ENCODE data around the gene ARL2. TPM values are rescaled to one million over a fixed set of nuclear protein-coding genes. Genes with fewer than 3 reads are reported as not detected.

The ARL2 gene
- polyA plus RNA-seq, 1 donor (not counting 4 experiments of a cell fraction or from before 2014, with no cell fraction given): 77.8 TPM

DNA sequence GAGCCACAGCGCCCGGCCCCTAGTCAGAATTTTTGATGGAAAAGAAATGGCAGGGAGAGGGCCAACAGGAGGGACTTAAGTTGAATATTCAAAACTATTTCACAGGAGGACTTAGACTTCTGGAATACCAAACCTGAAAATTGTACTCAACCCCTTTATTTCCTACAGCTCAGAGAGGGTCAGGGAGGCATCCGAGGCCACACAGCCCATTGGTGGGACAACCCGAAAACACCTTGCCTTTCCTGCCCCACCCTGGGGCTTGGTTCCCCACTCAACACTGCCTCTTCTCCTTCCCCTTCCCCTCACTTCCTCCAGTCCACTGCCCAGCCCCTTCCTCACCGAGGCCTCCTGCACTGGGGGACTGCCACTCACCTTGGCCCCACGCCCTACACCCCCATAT lies 43.0 kb downstream of the ARL2 start:
- dilution Hi-C loops (cut with MboI; ENCODE audit: extremely low pct_ligation_motif_present, low sequenced_read_pairs): no loop called here
- no peak overlapping the region for H3K9ac ChIP-seq (ENCODE audit: control insufficient read depth, extremely low read depth, insufficient read depth, low read length)

DNA sequence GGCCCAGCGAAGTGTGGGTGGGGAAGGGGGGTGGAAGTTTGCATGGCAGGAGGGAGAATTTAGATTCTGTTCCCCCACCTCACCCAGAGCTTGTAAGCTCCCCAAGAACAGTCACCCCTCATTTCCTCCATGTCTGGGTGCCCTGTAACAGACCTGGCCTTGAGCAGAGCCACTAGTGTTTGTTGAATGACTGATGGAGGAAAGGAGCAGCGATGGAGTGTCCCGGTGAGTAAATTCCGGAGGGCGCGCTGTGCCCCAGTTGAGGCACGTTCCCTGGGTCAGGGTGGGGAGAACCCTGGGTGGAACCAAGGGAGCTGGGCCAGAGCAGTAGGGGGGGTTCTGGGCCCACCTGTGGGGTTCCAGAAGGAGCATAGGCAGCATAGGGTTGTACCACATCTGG lies 43.6 kb downstream of the ARL2 start:
- Histone ChIP-seq H3K79me2 (ENCODE audit: control insufficient read depth, insufficient read depth, low read length) (no peaks in the 10 kb centered on the region), H3K9ac (ENCODE audit: control insufficient read depth, extremely low read depth, insufficient read depth, low read length) (no peak overlapping the region), H3K9me1 (ENCODE audit: control insufficient read depth, extremely low read depth, insufficient read depth, low read length) (no peaks in the 10 kb centered on the region), H3K27me3 (ENCODE audit: control insufficient read depth, extremely low read depth, insufficient read depth, low read length) (peaks cover 4% of the 10 kb centered on the region), H3K9me3 (ENCODE audit: control insufficient read depth, low read depth, low read length) (no peaks in the 10 kb centered on the region), H3K4me2 (ENCODE audit: control insufficient read depth, extremely low read depth, insufficient read depth, low read depth, low read length) (no peak overlapping the region), H3K4me1 (ENCODE audit: control insufficient read depth, extremely low read depth, insufficient read depth, low read length) (no peaks in the 10 kb centered on the region), H4K20me1 (ENCODE audit: control insufficient read depth, extremely low read depth, insufficient read depth, low read length) (no peaks in the 10 kb centered on the region), H3K36me3 (ENCODE audit: control insufficient read depth in 2 of 2, extremely low read depth in 1 of 2, insufficient read depth in 2 of 2, low read length in 2 of 2) (no peaks in the 10 kb centered on the region), H3K4me3 (ENCODE audit: control insufficient read depth in 2 of 3, extremely low read depth in 1 of 3, insufficient read depth in 2 of 3, low read depth in 1 of 3, low read length in 3 of 3) (no peak overlapping the region), H3K27ac (ENCODE audit: control insufficient read depth, insufficient read depth, low read length) (no peak overlapping the region), H2AFZ (ENCODE audit: control insufficient read depth, low read length) (no peak overlapping the region)
- TF ChIP-seq, protein P1, sequence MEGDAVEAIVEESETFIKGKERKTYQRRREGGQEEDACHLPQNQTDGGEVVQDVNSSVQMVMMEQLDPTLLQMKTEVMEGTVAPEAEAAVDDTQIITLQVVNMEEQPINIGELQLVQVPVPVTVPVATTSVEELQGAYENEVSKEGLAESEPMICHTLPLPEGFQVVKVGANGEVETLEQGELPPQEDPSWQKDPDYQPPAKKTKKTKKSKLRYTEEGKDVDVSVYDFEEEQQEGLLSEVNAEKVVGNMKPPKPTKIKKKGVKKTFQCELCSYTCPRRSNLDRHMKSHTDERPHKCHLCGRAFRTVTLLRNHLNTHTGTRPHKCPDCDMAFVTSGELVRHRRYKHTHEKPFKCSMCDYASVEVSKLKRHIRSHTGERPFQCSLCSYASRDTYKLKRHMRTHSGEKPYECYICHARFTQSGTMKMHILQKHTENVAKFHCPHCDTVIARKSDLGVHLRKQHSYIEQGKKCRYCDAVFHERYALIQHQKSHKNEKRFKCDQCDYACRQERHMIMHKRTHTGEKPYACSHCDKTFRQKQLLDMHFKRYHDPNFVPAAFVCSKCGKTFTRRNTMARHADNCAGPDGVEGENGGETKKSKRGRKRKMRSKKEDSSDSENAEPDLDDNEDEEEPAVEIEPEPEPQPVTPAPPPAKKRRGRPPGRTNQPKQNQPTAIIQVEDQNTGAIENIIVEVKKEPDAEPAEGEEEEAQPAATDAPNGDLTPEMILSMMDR (optimal IDR thresholded peaks at IDR 0.05 in 1 of 3, IDR thresholded peaks at IDR 0.05 in 1 of 3, conservative IDR thresholded peaks at IDR 0.05 in 1 of 3; ENCODE audit: extremely low read depth in 1 of 3, insufficient read depth in 2 of 3, low read length in 3 of 3): no peak
- TF ChIP-seq EZH2 (IDR thresholded peaks at IDR 0.05; ENCODE audit: low read length): no peak
- DNase-seq (ENCODE audit: low read depth, low spot score): no peak
- no peak for FAIRE-seq
- dilution Hi-C loops (cut with MboI; ENCODE audit: extremely low pct_ligation_motif_present, low sequenced_read_pairs): no loop called here

More for the DNA sequence above, 43.0 kb downstream of the ARL2 start:
- FAIRE-seq (no peak), DNase-seq (ENCODE audit: low read depth, low spot score) (no peak)
- Histone ChIP-seq H3K79me2 (ENCODE audit: control insufficient read depth, insufficient read depth, low read length) (no peaks in the 10 kb centered on the region), H2AFZ (ENCODE audit: control insufficient read depth, low read length) (no peak overlapping the region), H3K4me3 (ENCODE audit: control insufficient read depth in 2 of 3, extremely low read depth in 1 of 3, insufficient read depth in 2 of 3, low read depth in 1 of 3, low read length in 3 of 3) (no peak overlapping the region), H3K27ac (ENCODE audit: control insufficient read depth, insufficient read depth, low read length) (no peak overlapping the region), H3K27me3 (ENCODE audit: control insufficient read depth, extremely low read depth, insufficient read depth, low read length) (peaks cover 4% of the 10 kb centered on the region), H3K4me2 (ENCODE audit: control insufficient read depth, extremely low read depth, insufficient read depth, low read depth, low read length) (no peak overlapping the region), H3K4me1 (ENCODE audit: control insufficient read depth, extremely low read depth, insufficient read depth, low read length) (no peaks in the 10 kb centered on the region), H4K20me1 (ENCODE audit: control insufficient read depth, extremely low read depth, insufficient read depth, low read length) (no peaks in the 10 kb centered on the region), H3K36me3 (ENCODE audit: control insufficient read depth in 2 of 2, extremely low read depth in 1 of 2, insufficient read depth in 2 of 2, low read length in 2 of 2) (no peaks in the 10 kb centered on the region), H3K9me1 (ENCODE audit: control insufficient read depth, extremely low read depth, insufficient read depth, low read length) (no peaks in the 10 kb centered on the region), H3K9me3 (ENCODE audit: control insufficient read depth, low read depth, low read length) (no peaks in the 10 kb centered on the region)
- TF ChIP-seq EZH2 (IDR thresholded peaks at IDR 0.05; ENCODE audit: low read length): no peak
- TF ChIP-seq, protein P1 (optimal IDR thresholded peaks at IDR 0.05 in 1 of 3, IDR thresholded peaks at IDR 0.05 in 1 of 3, conservative IDR thresholded peaks at IDR 0.05 in 1 of 3; ENCODE audit: extremely low read depth in 1 of 3, insufficient read depth in 2 of 3, low read length in 3 of 3): no peak
